ENCODE results near the gene CNKSR1. TPM values are rescaled to one million over a fixed set of nuclear protein-coding genes. Genes with fewer than 3 reads are reported as not detected.

Gene CNKSR1
- total RNA-seq, 1 experiment from 2014 or later, result 18.0 TPM

GRCh38 chr1:26187882-26188281, 10.6 kb downstream of the CNKSR1 start:
- DNase-seq (ENCODE audit: low spot score) (no peak), ATAC-seq (no peak)
- H3K36me3 Mint-ChIP-seq, result peaks cover 3% of the 10 kb centered on the region; the same call in 1 of the 2 replicates
- H3K27me3 Mint-ChIP-seq (ENCODE audit: low read depth), result no peaks in the 10 kb centered on the region
- POLR2A ChIA-PET, result interaction anchor here (0.5 kb wide), 1 partner anchor 304 kb away, joined by 3 read pairs; no protein-coding TSS in a partner anchor
- CTCF ChIA-PET, result interaction anchor here (5.9 kb wide), 1 partner anchor 46 kb away, joined by 165 read pairs; the partner anchor contains the start of gene CEP85
- no peak overlapping the region for H3K4me3 Mint-ChIP-seq
- TF ChIP-seq FOXP4 (CRISPR knock-in tag; IDR thresholded peaks at IDR 0.05) (no peak), NR3C1 (CRISPR knock-in tag; conservative IDR thresholded peaks at IDR 0.05; ENCODE audit: low read depth) (no peak), GRHL2 (CRISPR knock-in tag; IDR thresholded peaks at IDR 0.05; ENCODE audit: insufficient replicate concordance, severe bottlenecking) (no peak), CREB1 (CRISPR knock-in tag; IDR thresholded peaks at IDR 0.05) (no peak), OVOL2 (CRISPR knock-in tag; IDR thresholded peaks at IDR 0.05; ENCODE audit: borderline replicate concordance) (no peak), MLX (CRISPR knock-in tag; IDR thresholded peaks at IDR 0.05) (no peak), RORB (CRISPR knock-in tag; IDR thresholded peaks at IDR 0.05) (no peak), IRF1 (CRISPR knock-in tag; IDR thresholded peaks at IDR 0.05) (no peak), PRRX2 (CRISPR knock-in tag; IDR thresholded peaks at IDR 0.05) (no peak), ZNF281 (CRISPR knock-in tag; IDR thresholded peaks at IDR 0.05) (no peak), GTF2I (CRISPR knock-in tag; conservative IDR thresholded peaks at IDR 0.05) (no peak), ZNF121 (CRISPR knock-in tag; IDR thresholded peaks at IDR 0.05) (no peak), USF2 (CRISPR knock-in tag; IDR thresholded peaks at IDR 0.05) (no peak), ZNF671 (CRISPR knock-in tag; IDR thresholded peaks at IDR 0.05) (no peak)
- no peak overlapping the region for H3K27ac Mint-ChIP-seq
- no peaks in the 10 kb centered on the region for H3K9me3 Mint-ChIP-seq
- H3K4me1 Mint-ChIP-seq, result peaks cover 17% of the 10 kb centered on the region

GRCh38 chr1:26188477-26188876, 11.2 kb downstream of the CNKSR1 start:
- Mint-ChIP-seq H3K4me3 (no peak overlapping the region), H3K4me1 (peaks cover 17% of the 10 kb centered on the region), H3K36me3 (peaks cover 3% of the 10 kb centered on the region; the same call in 1 of the 2 replicates), H3K9me3 (no peaks in the 10 kb centered on the region), H3K27ac (no peak overlapping the region), H3K27me3 (ENCODE audit: low read depth) (no peaks in the 10 kb centered on the region)
- DNase-seq (ENCODE audit: low spot score), result no peak
- ATAC-seq, result no peak
- CTCF ChIA-PET, result interaction anchor here (1.1 to 5.9 kb wide), 5 partner anchors 11 to 97 kb away, joined by 5 to 165 read pairs (median 46); partner anchors contain the start of genes C1orf232, CEP85, CNKSR1 and SH3BGRL3
- no peak for TF ChIP-seq FOXJ3 (CRISPR knock-in tag; IDR thresholded peaks at IDR 0.05; ENCODE audit: borderline replicate concordance)
- no peak for TF ChIP-seq NFYB (CRISPR knock-in tag; conservative IDR thresholded peaks at IDR 0.05; ENCODE audit: low read depth)
- POLR2A ChIA-PET, result no interaction called here
